HUES64 (cell line): ENCODE results near the gene CAPRIN1. TPM values are rescaled to one million over a fixed set of nuclear protein-coding genes. Genes with fewer than 3 reads are reported as not detected.

Experiments used
- H3K27ac ChIP-seq: 2 replicates; pipeline ENCODE4 v1.7.0; 2013; ENCODE audit warnings: low read depth, low read length, inconsistent platforms
- H3K27me3 ChIP-seq: 2 replicates; pipeline ENCODE4 v1.6.1; 2013; ENCODE audit warnings: mild to moderate bottlenecking, low read length; ENCODE audit not compliant: insufficient read depth
- H3K36me3 ChIP-seq: 2 replicates; pipeline ENCODE4 v1.6.1; 2013; ENCODE audit warnings: mild to moderate bottlenecking, low read length; ENCODE audit not compliant: insufficient read depth
- H3K4me1 ChIP-seq: 2 replicates; pipeline ENCODE4 v1.6.1; 2013; ENCODE audit warnings: mild to moderate bottlenecking, low read length, moderate library complexity; ENCODE audit not compliant: insufficient read depth
- H3K4me3 ChIP-seq: 2 replicates; pipeline ENCODE4 v1.5.1; 2013; ENCODE audit warnings: mild to moderate bottlenecking, low read length, moderate library complexity
- H3K9ac ChIP-seq: 2 replicates; pipeline ENCODE4 v1.6.1; 2013; ENCODE audit warnings: mild to moderate bottlenecking, low read depth, low read length
- H3K9me3 ChIP-seq: 2 replicates; pipeline ENCODE4 v1.6.1; 2013; ENCODE audit warnings: low read depth, low read length; ENCODE audit not compliant: insufficient read depth
- WGBS: fragments of 150-250, 120-280 bp; methylation state at CpG from one replicate; pipeline ENCODE4 v1.1.7; 2013; ENCODE audit warnings: missing lambda C conversion rate; 5-methylcytosine and 5-hydroxymethylcytosine counted together
- polyA plus RNA-seq, 2 experiments: library from polyadenylated mRNA; stranded (reverse); fragments of 50-300 nt; gene quantifications; one replicate each; pipeline ENCODE4 v1.2.3, GENCODE V29; 2013

CAPRIN1 gene
- 231 TPM for polyA plus RNA-seq (2013, experiment 1 of 2)
- 248 TPM for polyA plus RNA-seq (2013, experiment 2 of 2)

- Histone ChIP-seq H3K4me1 (peaks cover 25% of the 10 kb centered on the region; the same call in 1 of the 2 replicates), H3K27me3 (no peaks in the 10 kb centered on the region), H3K36me3 (peaks cover 25% of the 10 kb centered on the region), H3K9ac (peak within 1 kb of the TSS; percentile 100), H3K4me3 (peak within 1 kb of the TSS; percentile 100), H3K27ac (peak within 1 kb of the TSS; percentile 100), H3K9me3 (no peaks in the 10 kb centered on the region)
- under 1% methylated on average over 64 of the region's 64 CpGs for WGBS
These were observed at the start of gene CAPRIN1 for GRCh38 chr11:34051349-34052035. TSS of gene CAPRIN1 (plus strand) at chr11:34051731. CDS start at chr11:34052421, 690 bp downstream.

DNA sequence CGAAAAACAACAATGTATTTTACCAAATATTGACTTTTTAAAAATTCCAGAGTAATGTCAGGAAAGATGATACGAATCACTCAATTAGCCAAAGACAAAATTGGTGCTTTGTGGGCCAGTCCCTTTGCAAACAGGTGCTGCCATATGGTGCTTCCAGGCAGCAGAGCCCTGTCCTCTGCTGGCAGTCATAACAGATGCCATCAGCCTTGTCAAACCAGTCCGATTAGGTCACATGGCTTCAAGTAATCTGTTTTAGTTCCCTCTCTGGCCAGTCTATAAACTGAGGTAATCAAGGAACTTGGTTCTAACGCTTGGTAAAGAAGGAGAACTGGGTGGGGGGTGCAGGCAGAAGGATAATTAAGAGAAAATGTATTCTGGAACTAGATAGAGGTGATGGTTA is 49.1 kb upstream of the CAPRIN1 start:
- Histone ChIP-seq H3K27me3 (peaks cover 8% of the 10 kb centered on the region), H3K4me3 (no peak overlapping the region), H3K9me3 (no peaks in the 10 kb centered on the region), H3K9ac (no peak overlapping the region), H3K4me1 (peaks cover 7% of the 10 kb centered on the region), H3K27ac (no peak overlapping the region), H3K36me3 (no peaks in the 10 kb centered on the region)
- 90% methylated on average over 4 of the region's 4 CpGs for WGBS

GRCh38 chr11:34004236-34004635 is 47.3 kb upstream of the CAPRIN1 start:
- no peaks in the 10 kb centered on the region for H3K27me3 ChIP-seq
- peaks cover 5% of the 10 kb centered on the region for H3K4me1 ChIP-seq
- H3K9ac ChIP-seq = no peak overlapping the region
- no peak overlapping the region for H3K4me3 ChIP-seq
- 72% methylated on average over 2 of the region's 3 CpGs for WGBS
- no peaks in the 10 kb centered on the region for H3K36me3 ChIP-seq
- no peaks in the 10 kb centered on the region for H3K9me3 ChIP-seq
- no peak overlapping the region for H3K27ac ChIP-seq

DNA sequence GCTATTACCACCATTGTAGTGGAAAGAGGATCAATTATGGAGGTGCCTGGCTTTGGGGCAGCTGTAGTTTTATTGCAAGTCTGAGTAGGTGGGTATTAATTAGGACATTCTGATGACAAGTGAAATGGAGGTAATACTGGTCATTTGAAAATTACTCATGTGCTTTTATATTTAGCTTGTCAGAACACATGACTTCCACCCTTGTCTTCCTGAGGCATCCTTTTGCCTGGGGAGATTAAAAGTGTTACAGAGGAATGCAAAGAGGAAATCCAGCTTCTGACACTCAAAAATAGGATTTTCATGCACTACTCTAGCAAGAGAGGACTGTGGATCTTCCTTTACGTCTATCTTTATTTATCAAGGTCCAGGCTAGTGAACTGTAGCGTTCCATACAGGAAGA is 44.7 kb upstream of the CAPRIN1 start:
- 80% methylated on average over 1 of the region's 2 CpGs for WGBS
- H3K9me3 ChIP-seq = no peaks in the 10 kb centered on the region
- no peaks in the 10 kb centered on the region for H3K27me3 ChIP-seq
- H3K27ac ChIP-seq = no peak overlapping the region
- no peaks in the 10 kb centered on the region for H3K4me1 ChIP-seq
- H3K9ac ChIP-seq = no peak overlapping the region
- H3K36me3 ChIP-seq = no peaks in the 10 kb centered on the region
- H3K4me3 ChIP-seq = no peak overlapping the region

GRCh38 chr11:34012734-34013133 is 38.8 kb upstream of the CAPRIN1 start:
- Histone ChIP-seq H3K9me3 (no peaks in the 10 kb centered on the region), H3K36me3 (no peaks in the 10 kb centered on the region), H3K4me1 (no peaks in the 10 kb centered on the region), H3K27ac (no peak overlapping the region), H3K27me3 (no peaks in the 10 kb centered on the region), H3K4me3 (no peak overlapping the region), H3K9ac (no peak overlapping the region)
- WGBS = no CpG with 5 or more reads among the region's 1 CpG

- Histone ChIP-seq H3K27me3 (no peaks in the 10 kb centered on the region), H3K9ac (no peak overlapping the region), H3K27ac (no peak overlapping the region), H3K9me3 (no peaks in the 10 kb centered on the region), H3K4me3 (no peak overlapping the region), H3K4me1 (no peaks in the 10 kb centered on the region), H3K36me3 (no peaks in the 10 kb centered on the region)
- 97% methylated on average over 4 of the region's 4 CpGs for WGBS
These were observed 37.5 kb upstream of the CAPRIN1 start for GRCh38 chr11:34013898-34014571.

- Histone ChIP-seq H3K36me3 (no peaks in the 10 kb centered on the region), H3K27me3 (no peaks in the 10 kb centered on the region), H3K9me3 (no peaks in the 10 kb centered on the region), H3K4me1 (no peaks in the 10 kb centered on the region), H3K4me3 (no peak overlapping the region), H3K27ac (no peak overlapping the region), H3K9ac (no peak overlapping the region)
- 85% methylated on average over 3 of the region's 3 CpGs for WGBS
These were observed 29.4 kb upstream of the CAPRIN1 start for GRCh38 chr11:34021977-34022735.

DNA sequence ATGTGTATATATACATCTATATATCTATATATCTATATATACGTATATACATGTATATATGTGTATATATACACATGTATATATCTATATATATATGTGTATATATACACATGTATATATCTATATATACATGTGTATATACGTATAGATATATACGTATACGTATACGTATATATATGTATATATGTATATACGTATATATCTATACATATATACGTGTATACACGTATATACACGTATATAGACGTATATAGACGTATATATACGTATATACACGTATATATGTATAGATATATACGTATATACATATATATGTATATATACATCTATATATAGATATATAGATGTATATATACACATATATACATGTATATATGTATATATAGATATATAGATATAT is 25.1 kb upstream of the CAPRIN1 start:
- no peak overlapping the region for H3K9ac ChIP-seq
- no peak overlapping the region for H3K4me3 ChIP-seq
- no CpG with 5 or more reads among the region's 14 CpGs for WGBS

DNA sequence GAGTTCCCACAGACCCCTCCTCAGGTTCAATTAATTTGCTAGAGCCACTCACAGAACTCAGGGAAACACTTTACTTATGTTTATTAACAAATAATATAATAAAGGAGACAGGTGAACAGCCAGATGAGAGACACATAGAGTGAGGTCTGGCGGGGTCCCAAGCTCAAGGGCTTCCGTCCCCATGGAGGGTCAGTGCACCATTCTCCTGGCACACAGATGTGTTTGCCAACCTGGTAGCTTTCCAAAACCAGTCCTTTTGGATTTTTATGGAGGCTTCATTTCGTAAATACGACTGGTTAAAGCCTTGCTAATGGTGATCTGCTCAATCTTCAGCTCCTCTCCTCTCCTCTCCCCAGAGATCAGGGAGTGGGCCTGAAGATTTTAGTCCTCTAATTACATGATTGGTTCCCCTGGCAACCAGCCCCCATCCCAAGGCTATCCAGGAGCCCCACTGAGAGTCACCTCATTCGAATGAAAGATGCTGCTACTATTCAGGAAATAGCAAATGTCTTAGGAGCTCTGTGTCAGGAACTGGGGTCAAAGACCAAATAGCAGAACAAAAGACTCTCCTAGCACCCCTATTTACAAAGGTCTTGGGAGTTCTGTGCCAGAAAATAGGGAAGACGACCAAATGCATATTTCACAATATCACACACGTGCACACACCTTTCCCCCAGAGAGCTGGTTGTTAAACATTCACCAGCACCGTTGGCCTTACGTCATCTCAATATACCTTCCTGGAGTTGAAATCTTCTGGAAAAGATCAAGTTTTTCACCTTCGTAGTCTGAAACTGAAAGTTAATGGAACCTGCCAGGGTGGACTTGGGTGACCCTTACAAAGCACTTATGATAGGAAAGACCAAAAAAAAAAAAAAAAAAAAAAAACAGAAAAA is 23.8 kb upstream of the CAPRIN1 start:
- H3K9me3 ChIP-seq = no peaks in the 10 kb centered on the region
- 82% methylated on average over 10 of the region's 10 CpGs for WGBS
- no peaks in the 10 kb centered on the region for H3K36me3 ChIP-seq
- H3K4me3 ChIP-seq = no peak overlapping the region
- H3K4me1 ChIP-seq = no peaks in the 10 kb centered on the region
- H3K27me3 ChIP-seq = no peaks in the 10 kb centered on the region
- H3K9ac ChIP-seq = no peak overlapping the region
- no peak overlapping the region for H3K27ac ChIP-seq

More for the DNA sequence above, 25.1 kb upstream of the CAPRIN1 start:
- H3K27me3 ChIP-seq = no peaks in the 10 kb centered on the region
- H3K27ac ChIP-seq = no peak overlapping the region
- no peaks in the 10 kb centered on the region for H3K9me3 ChIP-seq
- H3K36me3 ChIP-seq = no peaks in the 10 kb centered on the region
- H3K4me1 ChIP-seq = no peaks in the 10 kb centered on the region

GRCh38 chr11:34028425-34028824 is 23.1 kb upstream of the CAPRIN1 start:
- no peak overlapping the region for H3K4me3 ChIP-seq
- WGBS = 91% methylated on average over 2 of the region's 2 CpGs
- no peaks in the 10 kb centered on the region for H3K27me3 ChIP-seq
- no peak overlapping the region for H3K27ac ChIP-seq
- H3K36me3 ChIP-seq = no peaks in the 10 kb centered on the region
- H3K9ac ChIP-seq = no peak overlapping the region
- no peaks in the 10 kb centered on the region for H3K4me1 ChIP-seq
- H3K9me3 ChIP-seq = no peaks in the 10 kb centered on the region
